GM18526 (cell line): Measurements from ENCODE around the gene CFAP221.

Source experiments
- POLR2A ChIP-seq: IDR thresholded peaks from 3 replicates; pipeline ENCODE4 v1.6.1; 2011; ENCODE audit not compliant: insufficient read length; ENCODE audit errors: extremely low read depth

Gene CFAP221

DNA sequence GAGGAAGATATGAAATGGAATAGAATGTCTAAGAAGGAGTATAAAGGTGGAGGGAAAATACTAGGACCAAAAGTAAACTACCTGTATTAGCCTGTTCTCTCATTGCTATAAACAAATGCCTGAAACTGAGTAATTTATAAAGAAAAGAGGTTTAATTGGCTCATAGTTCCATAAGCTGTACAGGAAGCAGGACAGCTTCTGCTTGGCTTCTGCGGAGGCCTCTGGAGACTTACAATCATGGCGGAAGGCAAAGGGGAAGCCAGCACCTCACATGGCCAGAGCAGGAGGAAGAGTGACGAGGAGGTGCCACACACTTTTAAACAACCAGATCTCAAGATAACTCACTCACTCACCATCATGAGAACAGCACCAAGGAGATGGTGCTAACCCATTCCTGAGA lies 101.9 kb downstream of the CFAP221 start:
- no peak for TF ChIP-seq POLR2A

DNA sequence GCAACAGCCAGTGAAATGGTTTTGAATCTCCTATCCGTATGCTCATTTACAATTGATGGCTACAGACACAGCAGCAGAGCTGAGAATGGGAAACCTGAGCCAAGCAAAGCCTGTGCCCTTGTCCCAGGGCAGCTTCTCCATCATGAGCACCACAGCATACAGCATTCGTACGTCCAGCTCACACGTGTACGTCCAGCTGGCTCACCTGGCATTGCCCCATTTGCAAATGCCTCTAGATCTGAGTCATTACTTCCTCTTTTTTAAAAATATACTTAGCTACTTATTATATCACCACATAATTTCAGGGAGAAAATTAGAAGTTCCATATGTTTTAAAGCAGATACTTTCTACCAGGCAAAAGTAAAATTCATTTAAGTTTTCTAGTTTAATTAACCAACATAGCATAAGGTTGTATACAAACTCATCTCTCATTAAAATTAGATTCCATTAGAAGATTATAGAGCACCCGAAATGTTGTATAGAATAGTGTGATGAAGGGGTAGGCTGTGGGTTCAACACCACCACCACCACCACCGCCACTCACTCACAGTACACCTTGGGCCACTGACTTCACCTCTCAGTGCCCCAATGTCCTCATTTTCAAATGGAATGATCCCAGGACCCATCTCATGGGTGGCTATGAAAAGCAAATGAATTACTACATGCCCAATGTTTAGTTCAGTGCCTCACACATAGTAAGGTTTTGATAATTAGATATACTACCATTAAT lies 103.4 kb downstream of the CFAP221 start:
- TF ChIP-seq POLR2A, result no peak

DNA sequence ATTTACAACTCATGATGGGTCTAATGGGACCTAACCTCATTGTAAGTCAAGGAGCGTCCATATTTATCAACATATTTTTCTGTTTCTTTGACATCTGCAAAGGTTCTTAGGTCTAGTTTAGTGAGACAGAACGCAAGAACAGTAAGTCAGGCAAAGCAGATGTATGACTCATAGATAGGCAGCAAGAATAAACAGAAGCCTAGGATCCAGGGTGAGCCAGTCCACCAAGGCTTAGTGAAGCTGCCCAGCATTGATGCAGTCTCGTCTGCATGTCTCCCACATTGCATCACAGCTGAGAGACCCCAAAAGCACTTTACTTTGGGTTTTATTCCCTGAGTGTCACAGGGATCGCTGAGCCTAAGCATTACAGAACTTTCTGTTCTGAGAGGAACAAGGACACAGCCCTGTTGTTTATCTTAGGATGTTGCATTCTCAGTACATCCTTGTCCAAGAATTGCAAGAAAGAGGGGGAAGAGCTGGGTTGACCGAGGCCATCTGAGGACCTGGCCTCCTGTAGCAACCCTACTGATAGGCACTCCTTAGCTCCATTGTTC lies 105.2 kb downstream of the CFAP221 start:
- TF ChIP-seq POLR2A, result no peak

DNA sequence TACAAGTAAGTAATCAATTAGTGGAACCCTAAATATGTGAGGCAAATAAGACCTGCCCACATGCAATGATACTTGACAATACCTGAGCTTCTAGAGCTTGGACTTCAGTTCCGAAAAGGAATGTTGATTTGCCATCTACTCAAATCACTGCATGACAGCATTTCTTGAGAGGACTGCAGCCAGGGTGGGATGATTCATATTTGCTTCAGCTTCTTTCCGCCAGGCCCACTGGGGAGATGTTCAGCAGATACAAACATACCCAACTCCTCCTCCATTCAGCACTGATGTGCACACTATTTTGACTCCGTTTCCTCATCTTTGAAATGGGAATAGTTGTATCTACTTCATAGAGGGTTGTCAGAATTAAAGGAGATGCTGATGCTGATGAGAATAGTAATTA lies 106.0 kb downstream of the CFAP221 start:
- no peak for TF ChIP-seq POLR2A

- no peak for TF ChIP-seq POLR2A
These were observed 106.7 kb downstream of the CFAP221 start for GRCh38 chr2:119650846-119651370.

GRCh38 chr2:119657466-119658145 lies 113.4 kb downstream of the CFAP221 start:
- TF ChIP-seq POLR2A, result no peak

DNA sequence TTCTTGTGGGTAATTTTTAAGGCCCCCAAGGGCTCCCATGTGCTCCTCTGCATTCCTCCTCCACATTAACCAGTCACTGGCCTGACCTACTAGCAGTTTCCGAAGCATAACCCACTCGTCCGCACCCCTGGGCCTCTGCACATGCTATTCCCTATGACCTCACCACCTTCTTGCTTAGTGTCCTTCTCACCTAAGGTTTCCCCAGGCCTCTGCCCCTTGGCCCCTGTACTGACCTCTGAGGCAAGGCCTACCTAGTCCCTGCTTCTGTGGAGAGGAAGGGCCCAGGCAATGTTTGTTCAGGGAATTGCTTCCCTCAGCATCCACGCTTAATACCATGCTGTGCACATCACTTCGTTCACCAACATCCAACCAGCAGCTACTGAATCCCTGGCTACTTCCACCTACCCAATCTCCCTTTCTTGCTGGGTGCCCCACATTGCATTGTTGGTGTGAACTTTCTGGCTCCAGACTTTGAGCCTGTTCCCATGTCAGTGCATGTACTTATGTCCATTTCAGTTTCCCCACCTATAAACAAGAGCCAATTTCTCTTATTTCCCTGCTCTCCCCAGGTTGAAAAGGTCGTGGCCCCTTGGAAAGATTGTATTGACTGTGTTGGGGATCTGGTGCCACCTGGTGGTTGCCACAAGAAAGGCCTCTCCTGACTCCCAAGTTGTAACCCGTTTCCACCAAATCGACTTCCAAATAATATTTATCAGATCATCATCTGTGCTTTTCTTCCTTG lies 115.5 kb downstream of the CFAP221 start:
- no peak for TF ChIP-seq POLR2A

GRCh38 chr2:119660343-119660658 lies 116.1 kb downstream of the CFAP221 start:
- no peak for TF ChIP-seq POLR2A

- TF ChIP-seq POLR2A, result no peak
These were observed 118.0 kb downstream of the CFAP221 start for GRCh38 chr2:119662297-119662696.

- no peak for TF ChIP-seq POLR2A
These were observed 124.3 kb downstream of the CFAP221 start for GRCh38 chr2:119668546-119668945.

GRCh38 chr2:119671016-119671415 lies 126.8 kb downstream of the CFAP221 start:
- TF ChIP-seq POLR2A, result no peak

- TF ChIP-seq POLR2A, result no peak
These were observed 127.5 kb downstream of the CFAP221 start for GRCh38 chr2:119671752-119672151.

DNA sequence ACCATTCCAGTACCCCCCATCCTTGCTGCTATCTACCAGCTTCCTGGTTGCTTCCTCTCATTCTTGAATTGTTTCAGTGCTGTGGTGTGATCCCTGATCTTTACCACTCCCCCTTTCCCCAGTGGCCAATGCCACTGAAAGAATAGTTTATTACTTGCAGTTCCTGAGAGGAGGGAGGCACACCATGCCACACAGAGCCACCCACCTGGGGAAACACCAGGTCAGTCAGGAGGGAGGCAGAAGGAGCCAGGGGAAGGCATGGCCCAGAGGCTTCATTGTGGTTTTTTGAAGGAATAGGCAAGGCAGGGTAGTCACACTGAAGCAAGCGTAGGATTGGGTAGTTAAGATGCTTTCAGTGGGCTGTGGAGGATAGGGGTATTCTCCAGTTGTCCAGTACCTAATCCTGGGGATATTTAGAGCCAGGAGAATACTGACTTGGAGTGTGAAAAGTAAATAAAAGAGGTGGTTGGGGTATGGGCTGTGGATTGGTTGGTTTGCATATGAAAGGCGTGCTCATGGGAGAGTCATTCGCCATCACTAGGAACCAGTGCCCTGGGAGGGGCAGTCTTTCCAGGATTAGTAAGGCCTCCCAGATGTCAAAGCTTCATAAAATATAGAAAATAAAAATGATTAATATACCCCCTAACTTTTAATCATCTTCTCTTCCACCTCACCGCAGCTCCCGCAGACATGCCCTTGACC lies 128.1 kb downstream of the CFAP221 start:
- TF ChIP-seq POLR2A, result no peak

DNA sequence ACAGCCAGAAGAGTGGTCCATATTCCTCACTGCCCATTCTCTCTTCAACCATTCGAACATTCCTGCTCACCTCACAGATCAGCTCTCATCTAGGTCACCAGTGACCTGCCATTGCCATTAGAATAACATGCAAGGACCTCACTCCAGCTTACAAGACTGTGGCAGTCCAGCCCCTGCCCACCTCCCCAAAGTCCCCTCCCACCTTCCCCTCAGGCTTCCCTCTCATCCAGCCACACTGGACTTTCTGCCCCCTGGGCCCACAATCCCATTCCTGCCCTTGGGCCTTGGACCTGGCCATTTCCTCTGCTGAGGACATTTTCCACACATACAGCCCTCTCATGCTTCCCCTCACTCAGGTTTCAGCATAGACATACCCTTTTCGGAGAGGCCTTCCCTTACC lies 129.5 kb downstream of the CFAP221 start:
- no peak for TF ChIP-seq POLR2A

DNA sequence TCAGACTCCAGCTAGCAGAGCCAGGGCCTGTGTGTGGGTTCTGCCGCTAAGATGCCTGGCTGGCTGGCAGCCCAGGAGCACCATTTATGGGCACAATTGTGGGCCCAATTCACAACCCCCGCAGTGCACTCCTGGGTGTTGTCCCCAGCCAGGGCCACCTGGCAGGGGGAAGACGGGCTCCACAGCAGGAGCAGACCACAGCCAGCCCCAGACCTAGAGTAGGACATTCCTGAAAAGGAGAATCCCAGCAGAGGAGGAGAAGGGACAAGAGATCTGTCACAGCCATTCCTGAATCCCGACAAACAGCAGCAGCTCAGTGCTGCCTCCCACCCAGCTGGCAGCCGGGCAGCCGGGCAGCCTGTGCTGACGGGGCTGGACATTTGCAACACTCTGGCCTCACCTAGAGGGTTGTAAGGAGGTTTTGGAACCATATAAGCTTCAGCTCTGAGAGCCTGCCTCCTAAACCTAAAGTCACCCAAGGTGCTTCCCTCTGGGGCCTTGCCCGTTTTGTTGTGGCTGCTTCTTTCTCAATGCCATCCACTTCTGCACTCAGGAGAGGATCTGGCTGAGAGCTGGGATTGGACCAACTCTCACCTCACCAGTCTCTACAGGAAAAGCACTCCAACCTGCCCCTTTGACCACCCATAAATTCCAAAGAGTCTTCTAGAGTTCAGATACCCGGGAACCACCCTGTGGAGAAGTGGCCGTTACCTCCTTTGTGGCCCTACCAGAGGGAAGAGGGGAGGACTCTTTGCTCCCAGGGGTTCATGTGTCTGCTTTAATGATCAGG lies 130.7 kb downstream of the CFAP221 start:
- TF ChIP-seq POLR2A, result no peak
